GM13976 (cell line): ENCODE measurements around the gene TMCC3.
"Not testable (repeated sequence)": the region's sequence is repeated elsewhere in the genome, so short reads cannot be mapped to it uniquely, and the experiment has no call there.

Experiments used
- DNase-seq: peaks from one replicate; pipeline ENCODE4 v3.0.0; 2012; ENCODE audit warnings: low spot score
- CTCF ChIP-seq: IDR thresholded peaks from 2 replicates; pipeline ENCODE4 v1.5.1; 2012; ENCODE audit warnings: borderline replicate concordance, mild to moderate bottlenecking; ENCODE audit not compliant: insufficient read depth; ENCODE audit errors: extremely low read depth, missing control alignments, control extremely low read depth
- in situ Hi-C: fragments of 300-500 bp; cut with MboI; formaldehyde crosslinking; loops from one replicate; pipeline ENCODE4 v1.12.0; 2022; ENCODE audit warnings: low sequenced_read_pairs, mixed read lengths, inconsistent platforms; ENCODE audit not compliant: unreplicated experiment

The TMCC3 gene

DNA sequence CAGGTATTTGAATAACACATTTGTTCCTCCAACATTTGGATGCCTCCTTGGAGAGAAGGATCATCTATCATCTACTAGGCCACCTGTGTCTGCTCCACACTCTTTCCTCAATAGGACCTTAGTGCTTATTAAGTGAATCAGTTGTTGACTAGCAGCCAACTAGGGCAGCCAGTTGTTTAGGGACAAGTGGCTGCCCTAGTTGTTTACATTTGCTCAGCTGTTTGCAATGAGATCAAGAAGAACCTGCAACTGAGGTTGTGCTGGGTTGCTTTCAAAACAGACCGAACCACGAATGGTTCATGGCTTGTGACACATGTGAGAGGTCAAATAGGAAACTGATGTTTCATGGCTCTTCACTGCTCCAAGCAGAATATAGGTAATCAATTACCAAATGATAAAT, 53.8 kb downstream of the TMCC3 start:
- DNase-seq: no peak
- in situ Hi-C loops: no loop called here

GRCh38 chr12:94595152-94595551, 55.2 kb downstream of the TMCC3 start:
- DNase-seq: no peak
- in situ Hi-C loops: no loop called here
- no peak for TF ChIP-seq CTCF

More for the DNA sequence above, 53.8 kb downstream of the TMCC3 start:
- TF ChIP-seq CTCF: no peak

GRCh38 chr12:94594443-94594825, 55.9 kb downstream of the TMCC3 start:
- in situ Hi-C loops: no loop called here
- no peak for TF ChIP-seq CTCF
- DNase-seq: no peak

GRCh38 chr12:94593822-94594442, 56.4 kb downstream of the TMCC3 start:
- no peak for TF ChIP-seq CTCF
- DNase-seq: no peak
- in situ Hi-C loops: no loop called here

GRCh38 chr12:94592723-94593122, 57.6 kb downstream of the TMCC3 start:
- in situ Hi-C loops, DNase-seq: not testable (repeated sequence)

GRCh38 chr12:94592080-94592479, 58.3 kb downstream of the TMCC3 start:
- no peak for DNase-seq
- in situ Hi-C loops: no loop called here
- no peak for TF ChIP-seq CTCF

- TF ChIP-seq CTCF: no peak
- DNase-seq: no peak
- in situ Hi-C loops: no loop called here
These were observed 59.9 kb downstream of the TMCC3 start for GRCh38 chr12:94590428-94590827.
